HepG2 (cell line): ENCODE data around the gene SH2D3C. TPM values are rescaled to one million over a fixed set of nuclear protein-coding genes. Genes with fewer than 3 reads are reported as not detected.
A peak's percentile ranks its signal among the peaks of the same experiment; 100 is the strongest.

Experiments
- ATAC-seq: fragments of 200-7000 bp; cut with Tn5 transposase; 3 replicates; pipeline ENCODE4 v1.9.1; 2020; ENCODE audit warnings: mild to moderate bottlenecking, moderate library complexity
- BruUV-seq: library from RNA; stranded (reverse); fragments of 400-500 nt; replicated peaks from 2 replicates; lab custom pipeline; 2021; lab: Mats Ljungman, UMichigan
- CTCF ChIA-PET: fragments of 300-600 bp; formaldehyde crosslinking; extraction: SDS; loops from one replicate; lab custom pipeline; 2021; ENCODE audit warnings: low total read pairs, inconsistent platforms, low intra/inter-chr PET ratio; lab: Yijun Ruan, JAX
- POLR2A ChIA-PET: fragments of 350-600 bp; sonication (Branson Sonifier 250); formaldehyde crosslinking; loops from one replicate; lab custom pipeline; 2020; ENCODE audit warnings: antibody characterized with exemption, inconsistent platforms; lab: Yijun Ruan, JAX
- DNase-seq: peaks from one replicate; pipeline ENCODE4 v3.0.0-alpha.2; 2015; ENCODE audit warnings: low spot score
- FAIRE-seq: peaks from 3 replicates; lab custom pipeline; 2011; peaks lifted over from hg19 to GRCh38; lab: Jason Lieb, UNC
- H2AFZ ChIP-seq: one replicate; pipeline ENCODE4 v1.6.1; 2011; ENCODE audit warnings: low read length, inconsistent platforms
- H3K27ac ChIP-seq: fragments of 300-600 bp; 3 replicates; pipeline ENCODE4 v1.8.0; 2011; ENCODE audit warnings: mixed run types, mild to moderate bottlenecking, mixed read lengths, low read length, inconsistent platforms; ENCODE audit not compliant: insufficient read depth; ENCODE audit errors: extremely low read length
- H3K27me3 ChIP-seq, 2 experiments: fragments of 200-600 bp in 1 of 2; 2 replicates in 1 of 2; 3 replicates in 1 of 2; pipeline versions ENCODE4 v1.6.0 to v1.8.0; 2011; ENCODE audit warnings: low read length in 2 of 2, mild to moderate bottlenecking in 2 of 2, moderate library complexity in 2 of 2, inconsistent platforms in 1 of 2; ENCODE audit not compliant: insufficient read depth in 2 of 2, control insufficient read depth in 1 of 2
- H3K36me3 ChIP-seq, 2 experiments: fragments of 200-600 bp in 1 of 2; replicated peaks in 1 of 2; 2 replicates in 1 of 2; 3 replicates in 1 of 2; pipeline versions ENCODE4 v1.5.1 to v1.8.0; 2011; ENCODE audit warnings: low read length in 2 of 2, inconsistent platforms in 1 of 2; ENCODE audit not compliant: insufficient read depth in 2 of 2, control insufficient read depth in 1 of 2
- H3K4me1 ChIP-seq: 2 replicates; pipeline ENCODE4 v1.5.1; 2012; ENCODE audit warnings: low read length, inconsistent platforms; ENCODE audit not compliant: insufficient read depth
- H3K4me2 ChIP-seq: 2 replicates; pipeline ENCODE4 v1.6.0; 2011; ENCODE audit warnings: low read depth, low read length, inconsistent platforms
- H3K4me3 ChIP-seq, 3 experiments: fragments of 200-600 bp in 1 of 3; sonication (generic), shearing (Covaris generic) in 1 of 3; replicated peaks in 1 of 3; 2 replicates each; pipeline ENCODE4 v1.5.1; 2011 to 2016; ENCODE audit warnings: low read length in 3 of 3, inconsistent platforms in 2 of 3, low read depth in 2 of 3, mild to moderate bottlenecking in 2 of 3, control low read depth in 1 of 3, mixed read lengths in 1 of 3; ENCODE audit not compliant: insufficient read depth in 1 of 3
- H3K79me2 ChIP-seq: one replicate; pipeline ENCODE4 v1.6.1; 2011; ENCODE audit warnings: low read length, inconsistent platforms; ENCODE audit not compliant: insufficient read depth
- H3K9ac ChIP-seq: 2 replicates; pipeline ENCODE4 v1.6.0; 2011; ENCODE audit warnings: mild to moderate bottlenecking, low read depth, low read length, inconsistent platforms; ENCODE audit not compliant: insufficient read depth
- H3K9me3 ChIP-seq: 2 replicates; pipeline ENCODE4 v1.5.1; 2012; ENCODE audit warnings: mild to moderate bottlenecking, low read length
- H4K20me1 ChIP-seq: 2 replicates; pipeline ENCODE4 v1.6.0; 2011; ENCODE audit warnings: inconsistent platforms, mild to moderate bottlenecking, low read length, moderate library complexity; ENCODE audit not compliant: insufficient read depth
- AGO2 ChIP-seq: fragments of 200-400 bp; formaldehyde crosslinking; optimal IDR thresholded peaks from 2 replicates; pipeline ENCODE3; 2017; ENCODE audit warnings: mild to moderate bottlenecking, low read depth, low read length, moderate library complexity
- FOXK2 ChIP-seq: fragments of 450-650 bp; IDR thresholded peaks from 2 replicates; pipeline ENCODE4 v1.6.1; 2016
- HNRNPH1 ChIP-seq: fragments of 200-400 bp; formaldehyde crosslinking; optimal IDR thresholded peaks from 2 replicates; pipeline ENCODE3; 2017; ENCODE audit warnings: mild to moderate bottlenecking, low read depth, low read length
- POLR2AphosphoS2 ChIP-seq: IDR thresholded peaks from 2 replicates; pipeline ENCODE4 v1.6.1; 2011; ENCODE audit warnings: low read depth, low read length, improper control_type of control experiment
- RBFOX2 ChIP-seq: fragments of 200-400 bp; formaldehyde crosslinking; IDR thresholded peaks from 2 replicates; pipeline ENCODE4 v1.6.1; 2017; ENCODE audit warnings: low read depth, mild to moderate bottlenecking, low read length
- WIZ ChIP-seq: sonication (generic); formaldehyde crosslinking; IDR thresholded peaks from 2 replicates; pipeline ENCODE4 v1.5.1; 2020; ENCODE audit warnings: mild to moderate bottlenecking, missing genetic modification reagents
- ZFP37 ChIP-seq: sonication (generic); formaldehyde crosslinking; IDR thresholded peaks from 2 replicates; pipeline ENCODE4 v1.4.0; 2020; ENCODE audit warnings: missing genetic modification reagents, borderline replicate concordance
- ZMYM3 ChIP-seq: sonication (generic); formaldehyde crosslinking; IDR thresholded peaks from 2 replicates; pipeline ENCODE4 v1.5.1; 2020; ENCODE audit warnings: mild to moderate bottlenecking, missing genetic modification reagents
- ZNF101 ChIP-seq: sonication (generic); formaldehyde crosslinking; IDR thresholded peaks from 2 replicates; pipeline ENCODE4 v1.4.0; 2020; ENCODE audit warnings: mild to moderate bottlenecking, low read depth, missing genetic modification reagents, borderline replicate concordance
- ZNF121 ChIP-seq: sonication (generic); formaldehyde crosslinking; IDR thresholded peaks from 2 replicates; pipeline ENCODE4 v1.5.0; 2020; ENCODE audit warnings: mild to moderate bottlenecking, missing genetic modification reagents
- ZNF274 ChIP-seq: sonication (generic); formaldehyde crosslinking; IDR thresholded peaks from 2 replicates; pipeline ENCODE4 v1.5.1; 2020; ENCODE audit warnings: mild to moderate bottlenecking, missing genetic modification reagents
- ZNF629 ChIP-seq: sonication (generic); formaldehyde crosslinking; conservative IDR thresholded peaks from 2 replicates; pipeline ENCODE4 v1.5.0; 2020; ENCODE audit warnings: missing genetic modification reagents
- ZNF703 ChIP-seq: sonication (generic); formaldehyde crosslinking; IDR thresholded peaks from 2 replicates; pipeline ENCODE4 v1.5.1; 2020; ENCODE audit warnings: missing genetic modification reagents, mild to moderate bottlenecking, moderate library complexity, borderline replicate concordance
- ZSCAN21 ChIP-seq: sonication (generic); formaldehyde crosslinking; IDR thresholded peaks from 2 replicates; pipeline ENCODE4 v1.8.0; 2022; ENCODE audit warnings: mild to moderate bottlenecking, missing genetic modification reagents, moderate library complexity, borderline replicate concordance
- WGBS: methylation state at CpG from one replicate; pipeline ENCODE4 v1.1.6; 2017; ENCODE audit warnings: low lambda C conversion rate; 5-methylcytosine and 5-hydroxymethylcytosine counted together
- in situ Hi-C: cut with HindIII; loops from 2 replicates; pipeline ENCODE4 v1.10.0; 2017; ENCODE audit warnings: low pct_unique_long_range_greater_than_20kb; ENCODE audit not compliant: extremely low pct_ligation_motif_present
- intact Hi-C: fragments of 100-400 bp; cut with micrococcal nuclease; formaldehyde crosslinking; loops from one replicate; pipeline ENCODE4 v1.10.0; 2022; ENCODE audit not compliant: unreplicated experiment
- polyA plus RNA-seq, 8 experiments: library from polyadenylated mRNA; depleted of rRNA in 3 of 8; stranded (reverse) in 7 of 8; unstranded in 1 of 8; fragments of >200 nt; fragmentation: Illumina TruSeq in 4 of 8; extraction: Trizol in 4 of 8; gene quantifications; 2 replicates each; pipeline versions ENCODE4 v1.2.1 to v1.2.3, GENCODE V29; 2011 to 2016; ENCODE audit warnings: low read depth in 4 of 8, missing spikeins in 1 of 8, mixed read lengths in 1 of 8; ENCODE audit not compliant: insufficient read depth in 1 of 8
- total RNA-seq, 5 experiments: library from RNA; depleted of rRNA; stranded (reverse); fragments of >200 nt; fragmentation: Illumina TruSeq; extraction: Trizol; gene quantifications; 2 replicates each; pipeline ENCODE4 v1.2.3, GENCODE V29; 2016; ENCODE audit warnings: low read depth in 1 of 5
- TF ChIP-seq, protein P1 (sequence below): sonication (generic); formaldehyde crosslinking; IDR thresholded peaks from 2 replicates; pipeline ENCODE4 v1.5.0; 2020; ENCODE audit warnings: missing genetic modification reagents

Gene SH2D3C
- total and polyA plus RNA-seq, 2 of the 13 experiments (the other 11 are each of a cell fraction or from before 2014, with no cell fraction given): not detected

DNA sequence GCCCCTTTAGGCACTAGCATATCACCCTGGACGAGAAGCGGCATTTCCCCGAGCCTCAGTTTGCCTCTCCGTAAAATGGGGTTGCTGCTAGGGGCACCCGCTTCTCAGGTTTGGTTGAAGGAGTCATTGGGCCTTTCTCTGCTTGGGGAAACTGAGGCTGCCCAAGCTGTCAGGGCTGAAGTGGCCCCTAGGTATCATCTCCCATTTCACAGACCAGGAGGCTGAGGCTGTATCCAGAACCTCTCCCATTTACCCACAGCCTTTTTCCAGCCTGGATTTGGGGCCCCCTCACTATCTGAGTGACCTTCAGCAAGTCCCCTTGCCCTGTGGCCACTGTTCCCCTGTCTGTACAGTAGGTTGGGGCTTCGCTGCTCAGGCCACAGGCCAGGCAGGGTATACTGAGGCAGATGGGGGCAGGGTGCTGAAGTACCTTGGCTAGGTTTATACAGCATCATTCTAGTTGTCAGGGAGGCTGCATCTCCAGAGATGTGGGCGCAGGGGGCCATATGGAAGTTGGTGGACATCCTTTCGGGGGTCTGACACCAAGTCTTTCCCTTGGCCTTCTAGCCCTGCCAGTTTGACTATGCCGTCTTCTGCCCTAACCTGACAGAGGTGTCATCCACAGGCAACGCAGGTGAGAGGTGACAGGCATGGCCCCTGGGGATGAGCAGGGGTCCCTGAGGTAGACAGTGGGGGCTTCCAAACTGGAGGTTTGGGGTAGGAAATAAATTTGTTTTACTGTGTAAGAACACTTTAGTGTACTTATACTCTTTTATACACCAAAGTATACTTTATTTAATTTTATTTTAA lies 32.1 kb upstream of the SH2D3C start:
- no peak overlapping the region for H3K4me2 ChIP-seq
- no peak overlapping the region for H3K4me3 ChIP-seq
- CTCF ChIA-PET: no interaction called here
- DNase-seq (no peak), FAIRE-seq (no peak), ATAC-seq (no peak)
- H3K9ac ChIP-seq: no peak overlapping the region
- in situ Hi-C loops: no loop called here
- no peak overlapping the region for H3K27ac ChIP-seq
- 100% methylated on average over 3 of the region's 10 CpGs for WGBS
- intact Hi-C loops: no loop called here
- no peaks in the 10 kb centered on the region for H4K20me1 ChIP-seq
- H3K9me3 ChIP-seq: no peaks in the 10 kb centered on the region
- POLR2A ChIA-PET: no interaction called here
- no peaks in the 10 kb centered on the region for H3K27me3 ChIP-seq
- H3K4me1 ChIP-seq: peaks cover 22% of the 10 kb centered on the region
- BruUV-seq: no TSS peak
- H3K79me2 ChIP-seq: no peaks in the 10 kb centered on the region
- TF ChIP-seq ZSCAN21 (CRISPR knock-in tag) (no peak), ZMYM3 (peak; percentile 39; the same call in 1 of the 2 replicates), ZNF629 (peak; percentile 93)
- H2AFZ ChIP-seq: no peak overlapping the region
- H3K36me3 ChIP-seq: peaks cover 17 to 48% of the 10 kb centered on the region in 2 experiments; a peak in 4 of 5 replicates

GRCh38 chr9:127809540-127810377 lies 31.3 kb upstream of the SH2D3C start:
- no peak overlapping the region for H3K9ac ChIP-seq
- no peak overlapping the region for H3K4me3 ChIP-seq
- WGBS: 92% methylated on average over 40 of the region's 57 CpGs
- in situ Hi-C loops: no loop called here
- ChIA-PET CTCF (no interaction called here), POLR2A (interaction anchor here (0.8 to 1.2 kb wide), 3 partner anchors 10 to 18 kb away, joined by 3 to 4 read pairs (median 3); no protein-coding TSS in a partner anchor)
- peaks cover 23% of the 10 kb centered on the region for H3K4me1 ChIP-seq
- H3K79me2 ChIP-seq: no peaks in the 10 kb centered on the region
- H3K27me3 ChIP-seq: no peaks in the 10 kb centered on the region
- TF ChIP-seq HNRNPH1 (no peak), ZNF703 (no peak), WIZ (CRISPR knock-in tag) (no peak), POLR2AphosphoS2 (no peak), ZNF274 (no peak), ZFP37 (CRISPR knock-in tag) (no peak), FOXK2 (no peak), AGO2 (peak; percentile 63), RBFOX2 (peak; percentile 73), ZNF121 (CRISPR knock-in tag) (no peak), ZNF101 (CRISPR knock-in tag) (no peak)
- TF ChIP-seq, protein P1, sequence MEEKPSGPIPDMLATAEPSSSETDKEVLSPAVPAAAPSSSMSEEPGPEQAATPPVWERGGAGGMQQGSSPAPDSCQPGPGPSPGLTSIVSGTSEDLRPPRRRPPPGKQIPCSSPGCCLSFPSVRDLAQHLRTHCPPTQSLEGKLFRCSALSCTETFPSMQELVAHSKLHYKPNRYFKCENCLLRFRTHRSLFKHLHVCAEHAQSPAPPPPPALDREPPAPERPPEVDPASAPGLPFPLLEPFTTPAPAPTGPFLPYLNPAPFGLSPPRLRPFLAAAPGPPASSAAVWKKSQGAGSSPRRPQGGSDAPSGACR (CRISPR knock-in tag): no peak
- H3K27ac ChIP-seq: no peak overlapping the region
- no peak for ATAC-seq
- H3K4me2 ChIP-seq: no peak overlapping the region
- FAIRE-seq: no peak
- H4K20me1 ChIP-seq: no peaks in the 10 kb centered on the region
- no peaks in the 10 kb centered on the region for H3K9me3 ChIP-seq
- intact Hi-C loops: no loop called here
- H2AFZ ChIP-seq: no peak overlapping the region
- peaks cover 17 to 48% of the 10 kb centered on the region in 2 experiments; a peak in 4 of 5 replicates for H3K36me3 ChIP-seq
- no peak for DNase-seq
- no TSS peak for BruUV-seq
